Stimulated activated naive CD8-positive, alpha-beta T cell treated with anti-CD3 and anti-CD28 coated beads, Interleukin-15, Interleukin-2, amounts not matched to agents 100 U/mL and 50 U/mL, for 24 hours (primary cell): Measurements from ENCODE around the gene ITPKC.
"Not testable (repeated sequence)": the region's sequence is repeated elsewhere in the genome, so short reads cannot be mapped to it uniquely, and the experiment has no call there.

Experiments used
- ATAC-seq: fragments of 150-1000 bp; cut with Tn5 transposase; one replicate; pipeline ENCODE4 v1.10.0; 2021
- DNase-seq: peaks from one replicate; pipeline ENCODE4 v3.0.0; 2021

ITPKC gene

DNA sequence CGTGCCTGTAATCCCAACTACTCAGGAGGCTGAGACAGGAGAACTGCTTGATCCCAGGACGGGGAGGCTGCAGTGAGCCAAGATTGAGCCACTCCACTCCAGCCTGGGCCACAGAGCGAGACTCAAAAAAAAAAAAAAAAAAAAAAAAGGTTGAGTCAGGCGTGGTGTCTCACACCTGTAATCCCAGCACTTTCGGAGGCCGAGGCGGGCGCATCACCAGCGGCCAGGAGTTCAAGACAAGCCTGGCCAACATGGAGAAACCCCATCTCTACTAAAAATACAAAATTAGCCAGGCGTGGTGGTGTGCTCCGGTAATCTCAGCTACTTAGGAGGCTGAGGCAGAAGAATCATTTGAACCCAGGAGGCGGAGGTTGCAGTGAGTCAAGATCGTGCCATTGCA, 49.5 kb downstream of the ITPKC start:
- DNase-seq, ATAC-seq: not testable (repeated sequence)

DNA sequence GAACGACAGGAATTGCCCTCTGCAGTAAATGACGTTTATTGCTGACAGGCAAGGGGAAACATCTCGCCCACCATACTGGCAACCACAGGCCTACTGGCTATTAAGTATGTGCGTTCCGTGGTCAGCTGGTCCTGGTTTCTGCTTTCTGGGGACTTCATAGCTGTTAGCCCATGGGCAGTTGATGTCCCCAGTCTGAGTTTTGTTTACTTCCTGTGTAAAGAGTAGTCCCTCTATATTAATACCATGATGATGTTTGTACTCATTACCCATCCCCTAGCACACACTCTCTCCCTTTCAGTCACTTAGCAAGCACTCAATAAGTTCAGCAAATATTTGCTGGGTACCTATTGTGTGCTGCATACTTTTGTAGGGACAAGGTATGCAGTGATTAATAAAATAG, 52.0 kb downstream of the ITPKC start:
- ATAC-seq = no peak

DNA sequence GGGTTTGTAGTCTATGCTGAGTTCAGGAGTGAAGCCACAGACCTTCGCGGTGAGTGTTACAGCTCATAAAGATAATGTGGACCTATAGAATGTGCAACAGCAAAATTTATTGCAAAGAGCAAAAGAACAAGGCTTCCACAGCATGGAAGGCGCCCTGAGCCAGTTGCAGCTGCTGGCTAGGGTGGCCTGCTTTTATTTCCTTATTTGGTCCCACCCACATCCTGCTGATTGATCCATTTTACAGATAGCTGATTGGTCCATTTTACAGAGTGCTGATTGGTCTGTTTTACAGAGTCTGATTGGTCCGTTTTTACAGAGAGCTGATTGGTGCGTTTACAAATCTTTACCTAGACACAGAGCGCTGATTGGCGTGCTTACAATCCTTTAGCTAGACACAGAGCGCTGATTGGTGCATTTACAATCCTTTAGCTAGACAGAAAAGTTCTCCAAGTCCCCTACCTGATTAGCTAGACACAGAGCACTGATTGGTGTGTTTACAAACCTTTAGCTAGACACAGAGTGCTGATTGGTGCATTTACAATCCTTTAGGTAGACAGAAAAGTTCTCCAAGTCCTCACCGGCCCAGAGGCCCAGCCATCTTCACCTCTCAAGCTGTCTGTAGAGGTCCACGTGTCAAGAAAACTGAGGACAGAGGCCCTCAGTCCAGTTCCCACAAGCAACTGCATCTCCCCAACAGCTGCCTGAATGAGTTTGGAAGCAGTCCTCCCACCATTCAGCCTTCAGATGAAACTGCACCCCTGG, 54.4 kb downstream of the ITPKC start:
- DNase-seq, ATAC-seq: not testable (repeated sequence)

More for the DNA sequence above, 52.0 kb downstream of the ITPKC start:
- no peak for DNase-seq

DNA sequence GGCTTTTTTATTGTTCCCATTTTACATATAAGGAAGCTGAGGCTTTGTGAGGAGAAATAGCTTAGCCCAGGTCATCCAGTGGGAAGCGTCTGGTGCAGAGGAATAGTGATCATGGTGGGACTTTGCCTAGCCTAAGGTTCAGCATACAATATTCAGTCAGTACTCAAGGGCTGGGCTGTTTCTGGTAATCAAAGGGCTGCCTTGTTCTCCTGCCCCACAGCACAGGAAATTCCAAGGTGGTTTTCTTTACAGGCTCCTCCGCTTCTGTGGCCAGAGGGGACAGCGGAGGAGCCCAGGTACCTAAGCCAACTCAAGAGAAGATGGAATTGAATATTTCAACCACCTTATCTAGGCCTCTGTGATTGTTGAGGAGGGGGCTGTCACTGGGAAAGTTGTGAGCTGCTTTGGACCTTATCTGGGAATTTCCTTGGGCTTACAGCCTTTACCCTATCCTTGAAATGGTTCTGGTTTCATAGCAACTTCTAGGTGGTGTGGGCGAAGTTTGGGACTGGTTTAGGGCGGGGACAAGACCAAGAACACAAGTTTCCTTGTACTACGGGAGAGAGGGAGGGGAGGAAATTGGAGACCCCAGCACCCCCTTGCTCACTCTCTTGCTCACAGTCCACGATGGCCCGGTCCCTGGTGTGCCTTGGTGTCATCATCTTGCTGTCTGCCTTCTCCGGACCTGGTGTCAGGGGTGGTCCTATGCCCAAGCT, 58.2 kb downstream of the ITPKC start, which contains the start of gene MIA:
MIA (plus strand) TSS at position 606 of the 716 bp plus-strand sequence; CDS start at position 628, 22 bp downstream.
- no peak for ATAC-seq

DNA sequence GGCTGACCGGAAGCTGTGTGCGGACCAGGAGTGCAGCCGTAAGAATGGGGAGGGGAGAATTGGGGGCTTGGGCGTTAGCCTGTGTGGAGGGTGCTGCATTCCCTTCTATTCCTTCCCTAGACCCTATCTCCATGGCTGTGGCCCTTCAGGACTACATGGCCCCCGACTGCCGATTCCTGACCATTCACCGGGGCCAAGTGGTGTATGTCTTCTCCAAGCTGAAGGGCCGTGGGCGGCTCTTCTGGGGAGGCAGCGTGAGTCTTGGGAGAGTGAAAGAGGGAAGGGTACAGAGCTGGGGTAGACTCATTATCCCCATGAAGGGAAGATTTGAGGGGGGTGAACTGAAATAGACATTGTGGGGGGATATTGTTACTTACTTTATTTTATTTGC, 58.7 kb downstream of the ITPKC start:
- no peak for ATAC-seq
- DNase-seq = no peak

More for the DNA sequence above, 58.2 kb downstream of the ITPKC start, which contains the start of gene MIA:
- no peak for DNase-seq

DNA sequence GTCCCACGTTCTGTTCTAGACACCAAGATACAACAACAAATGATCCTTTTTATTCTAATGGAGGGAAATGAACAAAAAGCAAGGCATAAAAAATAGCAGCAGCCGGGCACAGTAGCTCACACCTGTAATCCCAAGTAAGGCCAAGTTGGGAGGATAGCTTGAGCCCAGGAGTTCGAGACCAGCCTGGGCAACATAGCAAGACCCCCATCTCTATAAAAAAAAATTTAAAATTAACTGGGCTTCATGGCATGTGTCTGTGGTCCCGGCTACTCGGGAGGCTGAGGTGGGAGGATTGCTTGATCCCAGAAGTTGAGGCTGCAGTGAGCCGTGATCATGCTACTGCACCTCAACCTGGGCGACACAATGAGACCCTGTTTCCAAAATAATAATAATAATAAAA, 59.5 kb downstream of the ITPKC start:
- ATAC-seq (no peak), DNase-seq (no peak)

DNA sequence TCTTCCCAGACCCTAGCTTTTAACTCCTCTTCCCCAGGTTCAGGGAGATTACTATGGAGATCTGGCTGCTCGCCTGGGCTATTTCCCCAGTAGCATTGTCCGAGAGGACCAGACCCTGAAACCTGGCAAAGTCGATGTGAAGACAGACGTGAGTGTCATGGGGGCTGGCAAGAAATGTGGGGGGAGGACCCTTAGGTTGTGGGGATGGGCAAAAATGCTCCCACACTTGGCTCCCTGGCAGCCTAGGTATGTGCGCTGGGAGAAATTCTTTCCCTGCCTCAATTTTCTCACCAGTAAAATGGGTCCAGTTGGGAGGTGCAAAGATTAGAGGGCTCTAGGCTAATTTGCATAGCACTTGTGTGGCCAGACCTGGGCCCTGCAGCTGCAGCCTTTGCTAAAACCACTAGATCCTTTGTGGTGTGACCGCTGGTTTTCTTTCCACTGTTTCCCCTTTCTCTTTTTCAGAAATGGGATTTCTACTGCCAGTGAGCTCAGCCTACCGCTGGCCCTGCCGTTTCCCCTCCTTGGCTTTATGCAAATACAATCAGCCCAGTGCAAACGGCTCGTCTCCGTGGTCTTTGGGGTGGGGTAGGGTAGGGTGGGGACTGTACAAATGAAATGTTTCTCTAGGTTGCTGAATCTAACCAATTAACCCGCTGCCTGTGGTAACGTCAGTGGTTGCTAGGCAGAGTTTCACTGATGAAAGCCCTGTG, 60.2 kb downstream of the ITPKC start:
- ATAC-seq (peak; percentile 71), DNase-seq (peak; percentile 88)

DNA sequence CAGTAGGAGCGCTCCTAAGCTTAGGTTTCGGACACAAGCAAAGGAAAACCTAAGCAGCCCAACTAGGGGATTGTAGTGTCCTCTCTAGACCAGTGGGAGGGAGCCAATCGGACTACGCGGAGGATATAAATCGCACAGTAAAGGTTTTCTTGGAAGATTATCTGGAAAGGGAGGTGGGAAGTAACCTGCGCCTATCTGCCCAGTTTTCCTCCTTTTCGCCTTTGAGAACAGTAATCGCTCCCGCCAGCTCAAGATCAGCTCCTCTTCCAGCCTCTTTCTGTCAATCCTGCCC, 60.7 kb downstream of the ITPKC start:
- DNase-seq = no peak

DNA sequence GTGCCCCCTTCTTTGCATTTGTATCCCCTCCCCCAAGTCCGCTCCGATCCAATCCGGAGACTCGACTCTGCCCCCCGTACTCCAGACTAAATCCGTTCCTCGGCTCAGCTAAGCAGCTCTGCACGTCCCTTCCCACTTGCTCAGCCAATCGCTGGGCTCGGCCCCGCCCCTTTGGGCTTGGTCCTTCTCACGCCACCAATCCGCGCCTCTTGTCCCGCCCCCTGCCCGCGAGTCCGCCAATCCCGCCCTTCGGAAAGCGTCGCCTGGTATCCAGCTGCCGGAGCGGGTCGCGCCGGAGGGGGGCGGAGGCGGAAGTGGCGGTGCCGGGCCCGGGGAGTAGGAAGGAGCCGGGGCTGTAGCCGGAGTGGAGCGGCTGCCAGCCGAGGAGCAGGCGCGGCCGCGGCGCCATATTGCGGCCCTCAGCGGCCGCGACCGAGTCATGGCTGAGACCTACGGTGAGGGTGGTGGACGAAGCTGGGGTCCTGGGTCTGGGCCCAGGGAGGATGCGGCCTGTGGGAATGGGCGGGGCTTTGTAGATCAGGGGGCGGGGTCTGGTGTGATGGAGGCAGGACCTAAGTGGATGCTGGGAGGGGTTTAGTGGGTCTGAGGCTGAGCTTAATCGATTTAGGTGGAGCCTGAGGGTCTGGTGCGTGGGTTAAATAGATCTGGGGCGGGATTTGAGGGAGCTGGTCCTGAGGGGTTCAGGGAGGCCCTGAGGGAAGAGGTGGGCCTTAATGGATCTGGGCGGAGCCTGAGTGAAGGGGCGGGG, 61.2 kb downstream of the ITPKC start, which contains the start of gene RAB4B:
RAB4B (plus strand) TSS at position 311 of the 769 bp plus-strand sequence; CDS start at position 440, 129 bp downstream.
- ATAC-seq (peak; percentile 76), DNase-seq (peak; percentile 100)

More for the DNA sequence above, 60.7 kb downstream of the ITPKC start:
- ATAC-seq = no peak

DNA sequence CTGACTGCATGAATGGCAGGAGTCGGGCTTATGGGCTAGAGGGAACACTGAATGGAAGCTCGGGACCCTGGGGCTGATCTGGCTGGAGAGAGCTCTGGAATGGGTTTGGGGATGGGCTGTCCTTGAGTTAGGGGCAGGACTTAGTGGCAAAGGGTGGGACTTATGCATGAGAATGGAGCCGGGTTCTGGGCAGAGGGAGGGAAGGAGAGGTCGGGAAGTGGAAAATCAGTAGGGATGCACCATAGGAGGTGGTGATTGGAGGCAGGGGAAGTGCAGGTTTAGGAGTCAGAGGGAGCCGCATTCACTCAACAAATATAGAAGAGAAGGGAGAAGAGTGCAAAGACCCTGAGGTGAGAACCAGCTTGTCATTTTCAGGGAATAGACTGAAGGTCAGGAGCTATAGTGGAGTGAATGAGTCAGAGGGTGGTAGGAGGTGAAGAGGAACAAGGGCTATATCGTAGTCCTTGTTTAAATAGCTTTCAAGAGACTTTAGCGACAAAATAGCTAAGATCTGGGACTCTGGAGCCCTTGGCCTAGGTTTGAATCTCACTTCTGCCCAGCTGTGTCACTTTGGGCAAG, 61.9 kb downstream of the ITPKC start:
- peak; percentile 20 for ATAC-seq
- no peak for DNase-seq

DNA sequence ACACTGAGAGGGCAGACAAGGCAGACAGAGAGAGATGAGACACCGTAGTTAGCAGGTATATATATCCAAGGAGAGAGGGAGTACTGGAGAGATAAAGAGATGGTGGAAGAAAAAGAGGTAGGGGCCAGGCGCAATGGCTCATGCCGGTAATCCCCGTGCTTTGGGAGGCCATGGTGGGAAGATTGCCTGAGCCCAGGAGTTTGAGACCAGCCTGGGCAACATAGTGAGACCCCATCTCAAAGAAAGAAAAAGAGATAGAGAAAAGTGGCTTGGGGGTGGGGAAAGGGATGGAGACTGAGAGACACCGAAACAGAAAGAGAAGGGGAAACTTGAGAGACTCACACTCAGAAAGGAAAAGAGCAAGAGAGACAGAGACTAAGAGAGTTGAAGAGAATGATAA, 63.7 kb downstream of the ITPKC start:
- ATAC-seq (no peak), DNase-seq (no peak)

DNA sequence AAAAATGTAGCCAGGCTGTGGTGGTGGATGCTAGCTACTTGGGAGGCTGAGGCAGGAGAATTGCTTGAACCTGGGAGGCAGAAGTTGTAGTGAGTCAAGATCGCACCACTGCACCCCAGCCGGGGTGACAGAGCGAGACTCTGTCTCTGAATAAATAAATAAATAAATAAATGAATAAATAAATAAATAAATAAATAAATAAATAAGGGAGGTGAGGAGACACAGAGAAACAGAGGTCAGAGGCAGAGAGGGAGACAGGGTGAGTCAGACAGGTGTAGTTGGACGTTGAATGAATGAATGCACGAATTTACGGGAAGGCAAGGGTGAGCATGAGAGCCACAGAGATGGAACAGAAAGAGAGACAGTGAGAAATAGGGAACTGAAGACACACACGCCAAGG, 64.2 kb downstream of the ITPKC start:
- ATAC-seq = no peak
- DNase-seq = no peak

DNA sequence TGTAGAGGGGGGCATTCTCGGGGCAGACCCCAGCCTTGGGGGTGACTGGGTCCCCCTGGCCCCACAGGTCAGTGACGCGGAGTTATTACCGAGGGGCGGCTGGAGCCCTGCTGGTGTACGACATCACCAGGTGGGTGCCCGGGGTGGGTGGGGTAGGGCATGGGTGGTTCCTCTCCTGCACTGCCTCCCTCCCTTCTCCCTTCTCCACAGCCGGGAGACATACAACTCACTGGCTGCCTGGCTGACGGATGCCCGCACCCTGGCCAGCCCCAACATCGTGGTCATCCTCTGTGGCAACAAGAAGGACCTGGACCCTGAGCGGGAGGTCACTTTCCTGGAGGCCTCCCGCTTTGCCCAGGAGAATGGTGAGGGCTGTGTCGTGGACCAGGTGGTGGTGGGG, 66.8 kb downstream of the ITPKC start:
- DNase-seq = no peak
- no peak for ATAC-seq

DNA sequence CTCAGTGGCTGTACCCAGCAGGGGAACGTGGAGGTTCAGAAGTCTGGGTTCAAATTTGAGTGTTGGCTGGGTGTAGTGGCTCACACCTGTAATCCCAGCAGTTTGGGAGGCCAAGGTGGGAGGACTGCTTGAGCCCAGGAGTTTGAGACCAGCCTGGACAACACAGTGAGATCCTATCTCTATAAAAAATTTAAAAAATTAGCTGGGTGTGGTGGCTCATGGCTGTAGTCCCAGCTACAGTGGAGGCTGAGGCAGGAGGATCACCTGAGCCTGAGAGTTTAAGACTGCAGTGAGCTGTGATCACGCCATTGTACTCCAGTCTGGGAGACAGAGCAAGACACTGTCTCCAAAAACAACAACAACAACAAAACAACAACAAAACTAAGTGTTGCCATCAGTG, 67.2 kb downstream of the ITPKC start:
- DNase-seq, ATAC-seq: not testable (repeated sequence)

DNA sequence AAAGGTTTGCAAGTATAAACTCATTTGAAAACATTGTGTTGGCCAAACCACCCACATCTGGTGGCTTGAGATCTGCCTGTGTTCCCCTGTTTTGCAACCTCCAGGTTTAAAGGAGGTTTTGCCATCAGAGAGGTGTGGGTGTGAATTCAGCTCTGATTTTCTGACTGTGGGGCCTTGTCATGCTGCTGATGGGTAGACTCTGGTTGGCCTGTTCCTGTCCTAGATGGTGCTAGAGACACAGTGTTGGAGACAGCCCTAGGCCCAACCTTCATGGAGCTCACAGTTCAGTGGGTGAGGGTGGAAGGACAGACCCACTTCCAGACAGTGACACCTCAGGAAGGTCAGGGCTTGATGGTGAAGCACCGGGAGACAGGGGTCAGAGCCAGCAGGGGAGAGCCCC, 68.6 kb downstream of the ITPKC start:
- ATAC-seq (peak; percentile 34), DNase-seq (no peak)

DNA sequence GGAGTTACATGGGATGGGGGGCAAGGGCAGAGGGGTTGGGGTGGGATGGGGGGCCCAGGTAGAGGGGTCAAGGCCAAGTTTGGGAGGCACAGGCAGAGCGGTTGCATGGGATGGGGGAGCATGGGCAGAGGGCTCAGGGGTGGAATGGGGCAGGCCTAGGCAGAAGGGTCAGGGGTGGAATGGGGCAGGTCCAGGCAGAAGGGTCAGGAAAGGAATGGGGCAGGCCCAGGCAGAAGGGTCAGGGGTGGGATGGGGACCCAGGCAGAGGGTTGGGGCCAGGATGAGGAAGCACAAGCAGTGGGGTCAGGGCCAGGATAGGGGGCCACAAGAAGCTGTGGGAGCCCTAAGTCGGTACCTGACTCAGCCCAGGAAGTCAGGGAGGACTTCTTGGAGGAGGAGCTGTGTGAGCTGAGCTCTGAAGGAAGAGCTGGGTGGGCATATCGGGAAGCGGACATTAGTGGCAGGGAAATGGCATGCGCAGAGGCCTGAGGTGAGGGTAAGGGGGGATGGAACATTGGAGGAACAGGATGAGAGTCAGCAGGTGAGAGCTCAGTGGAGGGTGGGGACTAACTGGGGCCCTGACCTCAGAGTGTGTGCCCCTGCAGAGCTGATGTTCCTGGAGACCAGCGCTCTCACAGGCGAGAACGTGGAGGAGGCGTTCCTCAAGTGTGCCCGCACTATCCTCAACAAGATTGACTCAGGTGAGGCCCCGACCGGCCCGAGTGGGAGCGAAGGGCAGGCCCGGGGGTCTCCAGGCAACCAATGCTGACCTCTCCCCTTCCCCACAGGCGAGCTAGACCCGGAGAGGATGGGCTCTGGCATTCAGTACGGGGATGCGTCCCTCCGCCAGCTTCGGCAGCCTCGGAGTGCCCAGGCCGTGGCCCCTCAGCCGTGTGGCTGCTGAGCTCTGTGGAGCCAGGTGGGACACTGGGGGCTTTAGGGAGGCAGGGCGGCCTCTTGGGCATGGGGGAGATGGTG, 69.4 kb downstream of the ITPKC start:
- no peak for ATAC-seq
- no peak for DNase-seq
